UCSD-AML1 (cell line): Measurements from ENCODE around the gene TNS2.
A peak's percentile ranks its signal among the peaks of the same experiment; 100 is the strongest.

ENCODE experiments used
- DNase-seq: peaks from one replicate; lab custom pipeline; 2025; ENCODE audit not compliant: unreplicated experiment; lab: John Stamatoyannopoulos, UW

Gene TNS2

DNA sequence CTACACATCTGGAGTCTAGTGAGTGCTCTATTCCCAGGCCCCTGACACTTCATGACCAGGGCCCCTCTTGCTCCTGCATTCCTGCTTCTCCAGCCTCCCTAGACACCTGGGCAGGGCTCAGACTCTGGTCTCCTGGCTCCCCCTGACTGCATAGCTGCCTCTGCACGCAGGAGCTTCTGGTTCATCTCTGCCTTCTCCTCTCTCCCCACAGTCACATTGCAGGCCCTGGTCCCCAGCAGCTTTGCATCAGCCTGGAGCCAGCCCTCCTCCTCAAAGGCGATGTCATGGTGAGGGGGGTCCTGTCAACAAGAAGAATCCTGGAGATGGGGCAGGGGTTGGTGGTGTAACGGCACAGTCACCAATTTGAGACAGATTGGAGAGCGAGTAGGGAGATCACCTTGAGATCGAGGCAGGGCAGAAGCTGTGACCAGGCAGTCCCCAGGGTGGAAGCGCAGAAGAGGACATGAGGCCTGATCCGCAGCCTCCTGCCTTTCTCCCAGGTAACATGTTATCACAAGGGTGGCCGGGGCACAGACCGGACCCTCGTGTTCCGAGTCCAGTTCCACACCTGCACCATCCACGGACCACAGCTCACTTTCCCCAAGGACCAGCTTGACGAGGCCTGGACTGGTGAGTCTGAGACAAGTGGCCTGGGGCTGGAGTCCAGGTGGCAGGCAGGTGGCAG is 8.1 kb downstream of the TNS2 start:
- DNase-seq = no peak

DNA sequence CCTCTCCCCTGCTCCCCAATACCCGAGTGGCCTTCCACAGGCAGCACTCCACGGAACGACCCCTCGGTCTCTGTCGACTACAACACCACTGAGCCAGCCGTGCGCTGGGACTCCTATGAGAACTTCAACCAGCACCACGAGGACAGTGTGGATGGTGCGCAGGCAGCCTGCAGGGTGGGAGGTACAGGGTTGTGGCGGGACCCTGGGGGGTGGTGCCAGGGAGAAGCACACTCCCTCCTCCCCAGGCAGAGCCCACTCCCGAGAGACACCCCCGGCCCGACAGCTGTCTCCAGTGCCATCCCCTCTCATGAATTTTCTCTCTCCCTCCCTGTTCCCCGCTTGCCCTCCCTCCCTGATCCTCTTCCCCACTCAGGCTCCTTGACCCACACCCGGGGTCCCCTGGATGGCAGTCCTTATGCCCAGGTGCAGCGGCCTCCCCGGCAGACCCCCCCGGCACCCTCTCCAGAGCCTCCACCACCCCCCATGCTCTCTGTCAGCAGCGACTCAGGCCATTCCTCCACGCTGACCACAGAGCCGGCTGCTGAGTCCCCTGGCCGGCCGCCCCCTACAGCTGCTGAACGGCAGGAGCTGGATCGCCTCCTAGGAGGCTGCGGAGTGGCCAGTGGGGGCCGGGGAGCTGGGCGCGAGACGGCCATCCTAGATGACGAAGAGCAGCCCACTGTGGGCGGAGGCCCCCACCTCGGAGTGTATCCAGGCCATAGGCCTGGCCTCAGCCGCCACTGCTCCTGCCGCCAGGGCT is 9.0 kb downstream of the TNS2 start:
- DNase-seq = no peak

DNA sequence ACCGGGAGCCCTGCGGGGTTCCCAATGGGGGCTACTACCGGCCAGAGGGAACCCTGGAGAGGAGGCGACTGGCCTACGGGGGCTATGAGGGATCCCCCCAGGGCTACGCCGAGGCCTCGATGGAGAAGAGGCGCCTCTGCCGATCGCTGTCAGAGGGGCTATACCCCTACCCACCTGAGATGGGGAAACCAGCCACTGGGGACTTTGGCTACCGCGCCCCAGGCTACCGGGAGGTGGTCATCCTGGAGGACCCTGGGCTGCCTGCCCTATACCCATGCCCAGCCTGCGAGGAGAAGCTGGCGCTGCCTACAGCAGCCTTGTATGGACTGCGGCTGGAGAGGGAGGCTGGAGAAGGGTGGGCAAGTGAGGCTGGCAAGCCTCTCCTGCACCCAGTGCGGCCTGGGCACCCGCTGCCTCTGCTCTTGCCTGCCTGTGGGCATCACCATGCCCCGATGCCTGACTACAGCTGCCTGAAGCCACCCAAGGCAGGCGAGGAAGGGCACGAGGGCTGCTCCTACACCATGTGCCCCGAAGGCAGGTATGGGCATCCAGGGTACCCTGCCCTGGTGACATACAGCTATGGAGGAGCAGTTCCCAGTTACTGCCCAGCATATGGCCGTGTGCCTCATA is 9.7 kb downstream of the TNS2 start:
- DNase-seq = no peak

DNA sequence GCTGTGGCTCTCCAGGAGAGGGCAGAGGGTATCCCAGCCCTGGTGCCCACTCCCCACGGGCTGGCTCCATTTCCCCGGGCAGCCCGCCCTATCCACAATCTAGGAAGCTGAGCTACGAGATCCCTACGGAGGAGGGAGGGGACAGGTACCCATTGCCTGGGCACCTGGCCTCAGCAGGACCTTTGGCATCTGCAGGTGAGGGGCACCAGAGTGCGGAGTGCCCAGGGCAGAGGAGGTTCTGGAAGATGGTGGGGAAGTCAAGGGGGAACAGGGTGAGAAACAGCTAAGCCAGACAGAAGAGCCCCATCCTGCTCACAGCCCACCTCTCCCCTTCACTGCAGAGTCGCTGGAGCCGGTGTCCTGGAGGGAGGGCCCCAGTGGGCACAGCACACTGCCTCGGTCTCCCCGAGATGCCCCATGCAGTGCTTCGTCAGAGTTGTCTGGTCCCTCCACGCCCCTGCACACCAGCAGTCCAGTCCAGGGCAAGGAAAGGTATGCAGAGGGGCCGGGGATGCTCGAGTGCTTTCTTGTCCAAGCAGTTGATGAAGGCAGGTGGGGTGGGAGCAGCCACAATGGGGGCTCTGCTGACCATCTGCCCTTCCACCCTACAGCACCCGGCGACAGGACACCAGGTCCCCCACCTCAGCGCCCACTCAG is 10.3 kb downstream of the TNS2 start:
- DNase-seq = no peak

DNA sequence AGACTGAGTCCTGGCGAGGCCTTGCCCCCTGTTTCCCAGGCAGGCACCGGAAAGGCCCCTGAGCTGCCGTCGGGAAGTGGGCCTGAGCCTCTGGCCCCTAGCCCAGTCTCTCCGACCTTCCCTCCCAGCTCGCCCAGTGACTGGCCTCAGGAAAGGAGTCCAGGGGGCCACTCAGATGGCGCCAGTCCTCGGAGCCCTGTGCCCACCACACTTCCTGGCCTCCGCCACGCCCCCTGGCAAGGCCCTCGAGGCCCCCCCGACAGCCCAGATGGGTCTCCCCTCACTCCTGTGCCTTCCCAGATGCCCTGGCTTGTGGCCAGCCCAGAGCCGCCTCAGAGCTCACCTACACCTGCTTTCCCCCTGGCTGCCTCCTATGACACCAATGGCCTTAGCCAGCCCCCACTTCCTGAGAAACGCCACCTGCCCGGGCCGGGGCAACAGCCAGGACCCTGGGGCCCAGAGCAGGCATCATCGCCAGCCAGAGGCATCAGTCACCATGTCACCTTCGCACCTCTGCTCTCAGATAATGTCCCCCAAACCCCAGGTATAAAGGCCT is 10.9 kb downstream of the TNS2 start:
- DNase-seq = no peak

DNA sequence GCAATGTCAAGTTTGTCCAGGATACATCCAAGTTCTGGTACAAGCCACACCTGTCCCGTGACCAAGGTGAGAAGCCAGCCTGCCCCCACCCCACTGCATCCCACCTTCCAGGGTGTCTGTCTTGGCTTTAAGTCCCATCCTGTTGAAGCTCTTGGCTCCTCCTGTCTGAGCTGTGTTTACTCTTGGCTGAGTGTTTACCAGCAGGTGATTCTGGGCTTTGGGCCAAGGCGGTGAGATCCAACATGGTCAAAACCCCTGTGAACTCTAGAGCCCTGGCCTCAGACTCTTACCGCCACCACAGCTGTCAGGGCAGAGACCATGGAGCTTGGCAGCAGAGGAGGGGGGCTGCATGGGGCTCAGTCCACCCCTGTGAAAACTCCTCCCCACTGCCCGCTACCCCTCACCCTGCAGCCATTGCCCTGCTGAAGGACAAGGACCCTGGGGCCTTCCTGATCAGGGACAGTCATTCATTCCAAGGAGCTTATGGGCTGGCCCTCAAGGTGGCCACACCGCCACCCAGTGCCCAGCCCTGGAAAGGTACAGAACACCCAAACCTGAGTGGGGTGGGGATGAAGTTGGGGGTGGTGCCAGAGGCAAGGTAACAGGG is 11.6 kb downstream of the TNS2 start:
- DNase-seq = no peak

DNA sequence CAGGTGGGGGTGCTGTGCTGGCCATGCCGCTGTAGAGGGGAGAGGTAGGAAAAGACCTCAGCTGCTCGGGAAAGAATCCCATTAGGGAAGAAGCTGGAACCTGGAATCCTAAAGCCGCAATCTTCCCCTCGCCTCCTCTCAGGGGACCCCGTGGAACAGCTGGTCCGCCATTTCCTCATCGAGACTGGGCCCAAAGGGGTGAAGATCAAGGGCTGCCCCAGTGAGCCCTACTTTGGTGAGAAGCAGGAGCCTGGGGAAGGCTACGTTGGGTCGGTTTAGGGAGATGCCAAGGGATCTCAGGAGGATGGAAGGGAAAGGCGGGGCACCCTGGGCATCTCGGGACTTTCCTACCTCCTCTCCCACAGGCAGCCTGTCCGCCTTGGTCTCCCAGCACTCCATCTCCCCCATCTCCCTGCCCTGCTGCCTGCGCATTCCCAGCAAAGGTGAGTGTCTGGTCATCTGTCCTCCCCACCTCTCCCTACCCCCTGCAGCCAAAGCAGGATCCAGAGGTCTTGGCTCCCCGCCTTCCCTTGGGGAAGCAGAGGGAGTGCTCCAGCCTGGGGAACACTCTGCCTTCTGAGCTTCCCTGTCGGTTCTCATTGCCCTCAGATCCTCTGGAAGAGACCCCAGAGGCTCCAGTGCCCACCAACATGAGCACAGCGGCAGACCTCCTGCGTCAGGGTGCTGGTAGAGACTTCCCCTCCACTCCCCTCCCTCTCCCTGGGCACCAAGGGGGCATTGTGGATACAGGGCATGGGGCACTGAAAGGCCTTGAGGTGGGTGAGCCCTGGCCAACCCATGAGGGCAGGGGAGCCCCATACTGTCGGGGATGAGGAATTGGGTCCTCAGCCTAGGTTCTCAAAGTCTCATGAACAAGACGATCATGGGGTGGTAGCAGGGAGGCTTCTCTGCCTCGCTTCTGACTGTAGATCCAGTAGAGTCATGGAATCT is 12.4 kb downstream of the TNS2 start:
- no peak for DNase-seq

DNA sequence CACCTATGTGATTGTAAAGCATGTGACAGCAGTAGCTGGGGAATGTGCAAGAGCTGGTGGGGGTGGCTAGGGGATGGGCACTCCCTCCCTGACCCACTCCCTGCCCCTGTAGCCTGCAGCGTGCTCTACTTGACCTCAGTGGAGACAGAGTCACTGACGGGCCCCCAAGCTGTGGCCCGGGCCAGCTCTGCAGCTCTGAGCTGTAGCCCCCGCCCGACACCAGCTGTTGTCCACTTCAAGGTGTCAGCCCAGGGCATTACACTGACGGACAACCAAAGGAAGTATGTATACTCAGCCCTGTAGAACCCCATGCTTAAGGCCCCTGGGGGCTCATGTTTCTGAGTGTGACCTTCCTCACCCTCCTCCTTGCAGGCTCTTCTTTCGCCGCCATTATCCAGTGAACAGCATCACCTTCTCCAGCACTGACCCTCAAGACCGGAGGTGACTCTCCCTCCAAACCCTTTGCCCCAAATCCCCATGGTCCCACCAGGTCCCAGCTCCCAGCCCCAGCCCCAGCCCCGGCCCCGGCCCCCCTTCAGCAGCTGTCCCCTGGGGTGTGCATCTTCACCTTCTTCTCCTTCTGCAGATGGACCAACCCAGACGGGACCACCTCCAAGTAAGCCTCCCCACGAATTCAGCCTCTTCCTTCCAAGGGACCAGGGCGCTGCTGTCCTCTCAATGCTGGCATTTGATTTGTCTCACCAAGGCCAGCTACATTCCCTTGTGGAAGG is 13.3 kb downstream of the TNS2 start:
- DNase-seq = no peak

DNA sequence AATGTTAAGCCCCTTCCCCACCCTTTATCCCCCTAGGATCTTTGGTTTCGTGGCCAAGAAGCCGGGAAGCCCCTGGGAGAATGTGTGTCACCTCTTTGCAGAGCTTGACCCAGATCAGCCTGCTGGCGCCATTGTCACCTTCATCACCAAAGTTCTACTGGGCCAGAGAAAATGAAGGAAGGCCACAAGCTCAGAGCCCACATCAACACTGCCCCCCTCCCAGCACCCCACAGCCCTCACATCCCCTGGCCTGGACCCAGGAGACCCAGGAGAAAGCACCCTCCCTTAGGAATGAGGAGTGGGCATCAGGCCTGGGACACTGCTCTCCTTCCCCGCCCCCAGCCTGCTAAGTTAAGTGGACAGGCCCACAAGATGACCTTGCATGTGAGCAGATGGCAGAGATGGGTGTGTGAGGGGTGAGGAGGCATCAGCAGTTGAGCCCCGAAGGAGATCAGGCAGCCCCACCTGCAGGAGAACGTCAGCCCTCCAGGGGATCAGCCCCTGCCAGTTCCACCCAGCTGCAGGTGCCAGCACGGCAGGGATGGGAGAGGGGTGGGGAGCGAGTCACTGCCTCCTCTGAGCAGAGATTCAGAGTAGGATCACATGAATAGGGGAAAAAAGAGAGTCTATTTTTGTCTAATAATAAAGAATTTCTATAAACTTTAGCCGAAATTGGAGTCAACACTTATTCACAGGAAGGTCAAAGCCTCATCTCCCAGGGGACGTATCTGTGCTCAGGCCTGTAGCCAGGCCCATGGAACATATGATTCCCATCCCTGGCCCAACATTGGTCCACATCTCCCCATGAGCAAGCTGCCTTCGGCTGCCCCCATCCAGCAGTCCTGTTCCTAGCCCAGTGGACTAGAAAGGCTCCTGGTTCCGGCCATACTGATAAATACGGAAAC is 14.1 kb downstream of the TNS2 start:
- DNase-seq = no peak

DNA sequence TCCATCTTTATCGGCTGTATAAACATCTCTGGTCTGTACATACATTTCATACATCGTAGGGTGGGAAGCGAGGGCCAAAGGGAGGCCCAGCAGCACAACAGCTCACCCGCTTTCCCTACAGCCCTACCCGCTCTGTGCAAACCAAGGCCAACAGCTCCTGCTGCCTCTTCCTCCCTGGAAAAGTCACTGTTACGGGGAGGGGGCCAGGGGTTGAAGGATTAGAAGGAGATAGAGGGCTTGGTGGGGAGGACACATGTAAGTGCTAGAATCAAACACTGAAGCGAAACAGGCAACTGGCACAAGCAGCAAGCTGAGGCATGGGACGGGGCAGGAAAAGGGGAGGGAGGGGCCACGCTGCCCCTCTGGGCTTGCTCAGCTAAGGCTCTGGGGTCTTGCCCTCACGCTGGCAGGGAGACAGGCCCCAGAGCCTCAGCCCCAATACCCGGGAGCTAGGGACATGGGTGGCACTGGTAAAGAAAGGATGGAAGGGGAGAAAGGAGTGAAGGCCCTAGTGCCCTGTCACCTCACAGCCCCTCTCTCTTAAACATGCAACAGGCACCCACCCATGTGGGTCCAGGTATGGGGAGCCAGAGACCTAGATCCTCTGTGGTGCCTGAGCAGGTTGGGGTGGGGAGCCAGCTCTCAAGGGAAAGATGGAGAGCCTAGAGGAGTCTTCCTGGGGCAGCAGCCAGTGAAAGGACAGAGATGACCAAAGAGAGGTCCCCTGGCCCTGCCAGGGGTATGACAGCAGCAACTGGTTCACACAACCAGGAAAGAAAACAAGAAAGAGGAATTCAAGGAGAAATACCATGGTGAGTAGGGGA is 15.0 kb downstream of the TNS2 start:
- DNase-seq = no peak

DNA sequence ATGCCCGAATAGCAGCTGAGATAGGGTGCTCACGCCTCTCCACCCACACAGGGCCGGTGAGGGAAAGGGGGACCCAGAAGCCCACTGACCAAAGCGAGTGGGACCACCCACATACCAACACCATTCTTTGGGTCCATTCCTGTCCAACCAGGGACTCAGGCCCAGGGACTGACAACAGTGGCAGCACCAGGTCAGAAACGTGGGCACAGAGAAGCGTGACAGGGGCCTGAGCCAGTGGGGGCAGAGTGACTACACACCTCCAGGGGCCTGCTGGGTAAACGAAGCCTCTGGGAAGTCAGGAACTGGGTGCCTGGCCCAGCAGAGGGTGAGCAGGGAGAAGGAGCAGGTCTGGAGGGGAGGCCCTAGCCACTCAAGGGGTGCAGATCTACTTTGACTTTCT is 15.6 kb downstream of the TNS2 start:
- DNase-seq = no peak

DNA sequence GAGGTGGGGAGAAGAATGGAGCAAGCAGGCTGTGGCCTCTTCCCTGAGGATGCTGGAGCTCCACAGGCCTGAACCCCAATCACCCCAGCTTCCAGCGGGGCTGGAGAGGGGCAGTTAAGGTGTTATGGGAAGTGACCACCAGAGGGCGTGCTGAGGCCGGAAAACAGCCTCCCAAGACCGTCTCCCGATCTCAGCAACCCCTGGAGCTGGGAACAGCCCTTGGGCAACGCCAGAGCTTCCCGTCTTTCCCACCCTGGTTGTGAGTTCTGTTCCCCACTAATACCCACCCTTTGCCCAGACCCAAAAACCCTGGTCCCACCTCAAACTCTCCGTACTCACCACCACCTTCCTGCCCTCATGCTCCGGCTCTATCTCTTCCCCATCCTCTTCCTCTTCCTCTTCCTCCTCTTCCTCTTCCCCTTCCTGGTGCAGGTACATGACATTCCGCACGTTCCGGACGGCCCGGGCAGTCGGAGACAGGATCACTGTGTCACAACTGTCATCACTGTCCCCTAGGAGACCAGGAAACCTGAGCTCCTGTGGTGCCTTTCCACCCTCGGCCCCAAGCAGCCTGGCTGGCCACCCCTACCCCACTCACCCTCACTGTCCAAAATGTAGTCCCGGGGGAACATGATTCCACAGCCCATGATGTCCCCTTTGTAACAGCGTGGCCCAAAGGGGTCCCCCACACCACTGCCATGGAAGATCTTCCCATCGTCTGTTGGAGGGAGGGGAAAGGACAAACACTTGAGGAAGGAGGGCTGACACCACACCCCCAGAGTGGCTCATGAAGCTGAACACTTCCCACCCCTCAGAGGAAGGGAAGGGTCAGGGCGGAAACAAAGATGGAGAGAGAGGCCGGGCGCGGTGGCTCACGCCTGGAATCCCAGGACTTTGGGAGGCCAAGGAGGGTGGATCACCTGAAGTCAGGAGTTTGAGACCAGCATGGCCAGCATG is 16.4 kb downstream of the TNS2 start:
- peak; percentile 64 for DNase-seq

DNA sequence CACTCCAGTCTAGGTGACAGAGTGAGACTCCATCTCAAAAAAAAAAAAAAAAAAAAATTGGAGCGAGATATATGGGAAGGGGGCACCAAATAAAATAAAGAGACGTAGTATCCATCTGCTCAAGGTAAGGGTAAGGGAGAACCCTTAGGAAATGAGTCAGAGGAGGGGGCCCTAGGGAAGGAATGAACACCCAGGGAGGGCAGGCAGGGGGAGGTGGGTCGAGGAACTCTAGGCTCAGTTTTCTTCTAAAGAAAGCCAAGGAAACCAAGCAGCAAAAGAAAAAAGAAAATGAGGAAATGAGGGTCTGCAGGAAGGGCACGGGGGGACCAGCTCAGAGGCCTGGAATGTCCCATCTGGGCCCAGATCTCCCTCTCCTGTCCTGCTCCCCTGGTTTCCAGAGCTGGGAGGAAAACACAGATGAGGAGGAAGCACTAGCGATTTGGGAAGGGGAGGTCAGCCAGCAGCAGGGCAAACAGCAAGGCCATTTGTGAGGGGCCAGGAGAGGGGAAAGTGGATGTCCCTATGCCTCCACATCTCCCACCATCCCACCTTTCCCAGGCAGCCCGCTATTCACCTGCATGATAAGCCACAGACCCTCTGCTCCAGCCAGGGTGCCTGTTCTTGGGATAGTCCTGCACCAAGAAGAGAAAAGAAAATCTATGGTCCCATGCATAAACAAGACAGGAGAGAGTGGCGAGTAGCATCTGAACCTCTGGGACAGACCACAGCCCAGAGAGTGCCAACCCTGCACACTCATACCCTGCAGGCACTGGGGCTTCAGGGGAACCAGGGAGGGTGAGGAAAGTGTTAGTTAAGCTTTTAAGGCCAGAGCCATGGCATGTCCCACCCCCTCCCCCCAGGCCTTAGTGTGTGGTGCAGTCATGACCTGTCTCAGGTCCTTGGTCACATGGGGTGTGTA is 17.5 kb downstream of the TNS2 start:
- DNase-seq = no peak

DNA sequence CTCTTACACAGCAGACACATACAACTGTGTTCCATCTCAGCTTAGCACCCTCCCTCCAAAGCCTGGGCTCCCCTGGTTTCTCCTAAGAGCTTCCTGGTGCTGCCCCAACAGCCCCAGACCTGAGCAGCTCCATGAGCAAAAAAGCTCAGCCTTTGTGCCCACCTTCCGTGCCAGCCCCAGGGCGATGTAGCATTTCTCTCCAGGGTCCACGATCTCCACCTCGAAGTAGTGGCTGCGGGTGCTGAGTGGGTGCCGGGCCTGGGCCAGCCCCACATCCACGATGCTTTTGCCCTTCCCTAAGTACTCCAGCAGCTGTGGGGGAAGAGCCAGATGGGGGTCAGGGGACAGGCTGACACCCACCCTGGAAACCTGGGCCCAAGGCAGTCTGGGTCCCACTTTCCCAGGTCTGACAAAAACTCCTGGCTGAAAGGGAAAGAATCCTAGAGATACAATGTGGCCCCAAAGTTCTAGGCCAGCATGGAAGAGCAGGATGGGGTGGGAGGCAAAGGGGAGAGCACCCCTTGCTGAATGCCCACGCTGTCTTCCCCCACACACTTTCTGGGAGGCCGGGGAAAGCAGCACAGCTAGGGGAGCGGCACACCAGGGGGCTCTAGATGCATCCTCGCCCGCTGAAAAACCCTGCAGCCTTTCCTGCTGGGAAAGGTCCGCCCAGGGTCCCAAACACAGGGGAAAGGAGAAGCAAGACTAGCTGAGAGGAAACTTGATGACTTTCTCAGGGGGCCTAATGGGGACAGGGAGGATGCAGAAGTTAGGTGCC is 18.3 kb downstream of the TNS2 start:
- no peak for DNase-seq
